NCI-H2196 (cell line): ENCODE measurements around the gene CLASP1.
A peak's percentile ranks its signal among the peaks of the same experiment; 100 is the strongest.

Experiments
- DNase-seq: peaks from one replicate; lab custom pipeline; 2025; ENCODE audit not compliant: unreplicated experiment; lab: John Stamatoyannopoulos, UW

Gene CLASP1

GRCh38 chr2:121506621-121507020 lies 142.6 kb downstream of the CLASP1 start:
- no peak for DNase-seq

- no peak for DNase-seq
These were observed 143.2 kb downstream of the CLASP1 start for GRCh38 chr2:121505986-121506586.

- no peak for DNase-seq
These were observed 144.3 kb downstream of the CLASP1 start for GRCh38 chr2:121505005-121505404.

- no peak for DNase-seq
These were observed 144.9 kb downstream of the CLASP1 start for GRCh38 chr2:121504316-121504715.

- no peak for DNase-seq
These were observed 146.5 kb downstream of the CLASP1 start for GRCh38 chr2:121502781-121503180.

GRCh38 chr2:121502246-121502645 lies 147.0 kb downstream of the CLASP1 start:
- DNase-seq: no peak

GRCh38 chr2:121501554-121501953 lies 147.7 kb downstream of the CLASP1 start:
- DNase-seq: no peak

- no peak for DNase-seq
These were observed 148.2 kb downstream of the CLASP1 start for GRCh38 chr2:121501031-121501430.

GRCh38 chr2:121498731-121499130 lies 150.5 kb downstream of the CLASP1 start:
- DNase-seq: no peak

- DNase-seq: no peak
These were observed 156.9 kb downstream of the CLASP1 start for GRCh38 chr2:121492409-121492808.

- peak; percentile 61 for DNase-seq
These were observed 157.7 kb downstream of the CLASP1 start for GRCh38 chr2:121491518-121491917.

GRCh38 chr2:121490584-121491133 lies 158.6 kb downstream of the CLASP1 start:
- no peak for DNase-seq

- DNase-seq: peak; percentile 12
These were observed 159.2 kb downstream of the CLASP1 start for GRCh38 chr2:121489911-121490583.

- DNase-seq: peak; percentile 82
These were observed 160.0 kb downstream of the CLASP1 start for GRCh38 chr2:121489284-121489683.

GRCh38 chr2:121486191-121486790 lies 163.0 kb downstream of the CLASP1 start:
- DNase-seq: no peak

- DNase-seq: no peak
These were observed 164.2 kb downstream of the CLASP1 start for GRCh38 chr2:121485039-121485438.

GRCh38 chr2:121483846-121484245 lies 165.4 kb downstream of the CLASP1 start:
- DNase-seq: no peak

GRCh38 chr2:121483021-121483420 lies 166.2 kb downstream of the CLASP1 start:
- no peak for DNase-seq

- DNase-seq: no peak
These were observed 168.4 kb downstream of the CLASP1 start for GRCh38 chr2:121480826-121481225.

- DNase-seq: peak; percentile 60
These were observed 169.3 kb downstream of the CLASP1 start for GRCh38 chr2:121479882-121480522.

- DNase-seq: no peak
These were observed 170.1 kb downstream of the CLASP1 start for GRCh38 chr2:121478996-121479745.
